Mononuclear cell (primary cell): Measurements from ENCODE around the gene DHRS4L2. TPM values are rescaled to one million over a fixed set of nuclear protein-coding genes. Genes with fewer than 3 reads are reported as not detected.
"Not testable (repeated sequence)": the region's sequence is repeated elsewhere in the genome, so short reads cannot be mapped to it uniquely, and the experiment has no call there.

Experiments used
- H3K27me3 ChIP-seq: 2 replicates; pipeline ENCODE4 v1.6.0; 2011; ENCODE audit warnings: low read length, control low read depth; ENCODE audit not compliant: insufficient read depth
- H3K4me1 ChIP-seq: 2 replicates; pipeline ENCODE4 v1.5.1; 2011; ENCODE audit warnings: mild to moderate bottlenecking, low read length, control low read depth; ENCODE audit not compliant: insufficient read depth
- H3K4me3 ChIP-seq: 2 replicates; pipeline ENCODE4 v1.5.1; 2011; ENCODE audit warnings: mild to moderate bottlenecking, low read length, moderate library complexity
- H3K9me3 ChIP-seq: 2 replicates; pipeline ENCODE4 v1.5.1; 2011; ENCODE audit warnings: low read depth, mild to moderate bottlenecking, control low read depth, low read length
- total RNA-seq: library from RNA; depleted of rRNA; stranded (reverse); fragments of >200 nt; gene quantifications from one replicate; pipeline ENCODE4 v1.2.3, GENCODE V29; 2012

Gene DHRS4L2
- total RNA-seq, 1 donor = 5.6 TPM

DNA sequence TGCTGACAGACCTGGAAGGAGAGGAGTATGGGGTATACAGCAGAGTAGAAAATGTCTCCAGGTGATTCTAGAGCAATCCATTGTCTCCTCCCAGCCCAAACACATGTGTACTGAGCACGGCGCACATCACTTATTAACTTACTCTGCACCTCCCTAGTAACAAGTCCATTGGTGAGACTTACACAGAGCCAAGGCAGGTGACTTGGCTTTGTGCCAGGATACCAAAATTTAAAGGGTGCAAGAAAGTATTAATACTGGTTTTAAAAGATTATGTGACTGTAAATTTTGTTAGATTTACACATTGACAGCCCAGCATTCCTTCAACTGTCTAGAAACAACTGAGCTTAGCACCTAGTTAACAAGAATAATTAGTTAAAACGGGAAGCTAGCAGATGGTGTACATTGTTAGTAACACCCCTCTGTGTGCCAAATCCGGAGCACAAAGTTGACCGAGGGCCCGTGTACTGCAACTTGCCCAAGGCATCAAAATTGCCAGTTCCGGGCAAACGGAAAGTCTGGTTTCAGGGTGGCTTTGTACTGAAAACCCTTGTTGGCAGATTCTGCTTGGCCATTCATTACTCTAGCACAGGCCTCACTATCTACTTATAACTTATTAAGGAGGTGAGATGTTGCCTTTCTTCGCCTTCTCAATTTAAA is 30.7 kb upstream of the DHRS4L2 start:
- not testable (repeated sequence) for H3K27me3 ChIP-seq, H3K9me3 ChIP-seq, H3K4me3 ChIP-seq
- H3K4me1 ChIP-seq = peaks cover 11% of the 10 kb centered on the region

DNA sequence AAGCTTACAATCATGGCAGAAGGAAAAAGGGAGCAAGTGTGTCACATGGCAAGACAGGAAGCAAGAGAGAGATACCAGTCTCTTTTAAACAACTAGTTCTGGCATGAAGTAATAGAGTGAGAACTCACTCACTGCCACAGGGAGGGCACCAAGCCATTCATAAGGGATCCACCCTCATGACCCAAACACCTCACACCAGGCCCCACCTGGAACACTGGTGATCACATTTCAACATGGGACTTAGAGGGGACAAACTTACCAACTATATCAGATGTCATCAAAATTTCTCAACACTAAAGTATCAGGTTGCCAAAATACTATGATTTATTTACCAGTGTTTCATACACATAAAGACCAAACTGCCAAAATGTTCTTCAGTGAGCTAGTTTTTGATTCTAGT is 27.8 kb upstream of the DHRS4L2 start:
- H3K4me1 ChIP-seq, H3K9me3 ChIP-seq, H3K4me3 ChIP-seq, H3K27me3 ChIP-seq: not testable (repeated sequence)

DNA sequence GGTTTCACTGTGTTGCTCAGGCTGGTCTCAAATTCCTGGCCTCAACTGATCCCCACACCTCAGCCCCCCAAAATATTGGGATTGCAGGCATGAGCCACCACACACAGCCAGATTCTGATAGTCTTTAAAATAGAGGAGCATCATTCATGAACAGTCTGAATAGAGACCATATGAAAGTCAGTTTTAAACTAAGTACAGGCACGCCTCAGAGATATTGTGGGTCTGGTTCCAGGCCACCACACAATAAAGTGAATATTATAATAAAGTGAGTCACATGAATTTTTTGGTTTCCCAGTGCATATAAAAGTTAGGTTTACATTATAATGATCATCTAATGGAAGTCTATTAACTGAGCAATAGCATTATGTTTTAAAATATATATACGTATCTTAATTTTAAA is 27.0 kb upstream of the DHRS4L2 start:
- not testable (repeated sequence) for H3K4me3 ChIP-seq, H3K4me1 ChIP-seq, H3K9me3 ChIP-seq, H3K27me3 ChIP-seq

DNA sequence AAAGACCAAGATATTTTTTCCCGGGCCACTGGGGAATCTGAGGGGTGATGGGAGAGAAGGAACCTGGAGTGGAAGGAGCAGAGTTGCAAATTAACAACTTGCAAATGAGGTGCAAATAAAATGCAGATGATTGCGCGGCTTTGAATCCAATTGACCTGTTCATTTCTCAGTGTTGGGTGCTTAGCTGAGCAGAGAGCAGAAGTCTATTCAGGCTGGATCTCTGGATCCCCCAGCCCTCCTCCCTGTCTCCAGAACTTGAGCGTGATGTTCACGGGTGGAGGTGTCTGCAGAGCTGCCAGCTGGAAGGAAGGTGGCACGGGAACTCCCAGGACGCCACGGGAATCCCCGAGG is 19.6 kb upstream of the DHRS4L2 start:
- H3K9me3 ChIP-seq, H3K4me3 ChIP-seq: not testable (repeated sequence)

DNA sequence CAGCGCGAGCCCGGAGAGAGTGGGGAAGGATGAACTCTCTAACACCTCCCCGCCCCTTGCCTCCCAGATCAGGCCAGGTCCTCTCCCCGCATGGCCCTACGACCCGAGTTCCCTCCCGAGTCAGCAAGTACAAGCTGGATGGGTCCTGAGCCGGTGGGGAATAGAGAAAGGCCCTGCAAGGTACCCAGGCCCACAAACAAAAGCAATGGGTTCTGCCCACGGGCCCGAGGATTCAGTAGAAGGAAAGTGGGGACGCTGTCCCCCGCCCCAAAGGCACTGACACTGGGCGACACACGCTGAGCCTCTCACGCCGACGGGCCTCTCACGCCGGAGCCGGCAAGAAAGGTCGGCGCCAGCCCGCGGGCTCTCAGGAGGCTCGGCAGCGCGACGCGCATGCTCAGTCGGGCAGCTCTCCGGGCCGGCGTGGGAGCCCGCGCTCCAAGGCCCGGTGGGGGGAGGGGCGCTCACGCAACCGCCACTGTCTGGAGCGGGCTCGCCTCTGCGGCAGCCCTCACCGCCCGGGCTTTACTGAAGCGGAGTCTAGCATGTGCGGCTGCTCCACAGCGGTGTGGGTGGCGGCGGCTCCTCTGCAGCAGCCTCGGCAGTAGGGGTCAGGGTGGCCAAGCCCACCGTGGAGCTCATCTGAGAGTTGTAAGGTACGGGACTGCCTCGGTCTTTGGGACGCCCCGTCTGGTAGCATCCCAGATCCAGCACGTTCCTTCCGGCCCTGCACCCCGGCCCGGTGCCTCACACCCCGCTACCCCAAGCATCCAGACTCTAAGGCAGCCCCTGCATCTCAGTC is 19.0 kb upstream of the DHRS4L2 start:
- H3K9me3 ChIP-seq, H3K27me3 ChIP-seq, H3K4me1 ChIP-seq: not testable (repeated sequence)
- H3K4me3 ChIP-seq = peak overlapping the region; percentile 19

More for the DNA sequence above, 19.6 kb upstream of the DHRS4L2 start:
- not testable (repeated sequence) for H3K27me3 ChIP-seq, H3K4me1 ChIP-seq

DNA sequence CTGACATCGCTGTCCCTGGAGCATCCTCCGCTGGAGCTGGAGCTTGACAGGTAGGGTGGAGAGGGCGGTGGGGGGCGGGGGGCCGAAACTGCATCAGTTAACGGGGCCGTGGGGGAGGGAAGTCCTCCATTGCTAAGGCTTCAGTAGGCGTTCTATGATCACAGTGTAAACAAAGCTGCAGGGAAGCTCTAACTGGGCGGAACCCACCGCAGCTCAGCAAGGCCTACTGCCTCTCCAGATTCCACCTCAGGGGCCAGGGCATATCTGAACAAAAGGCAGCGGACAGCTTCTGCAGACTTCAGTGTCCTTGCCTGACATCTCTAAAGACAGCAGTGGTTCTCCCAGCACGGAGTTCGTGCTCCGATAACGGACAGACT is 18.5 kb upstream of the DHRS4L2 start:
- not testable (repeated sequence) for H3K4me3 ChIP-seq, H3K27me3 ChIP-seq, H3K4me1 ChIP-seq, H3K9me3 ChIP-seq

DNA sequence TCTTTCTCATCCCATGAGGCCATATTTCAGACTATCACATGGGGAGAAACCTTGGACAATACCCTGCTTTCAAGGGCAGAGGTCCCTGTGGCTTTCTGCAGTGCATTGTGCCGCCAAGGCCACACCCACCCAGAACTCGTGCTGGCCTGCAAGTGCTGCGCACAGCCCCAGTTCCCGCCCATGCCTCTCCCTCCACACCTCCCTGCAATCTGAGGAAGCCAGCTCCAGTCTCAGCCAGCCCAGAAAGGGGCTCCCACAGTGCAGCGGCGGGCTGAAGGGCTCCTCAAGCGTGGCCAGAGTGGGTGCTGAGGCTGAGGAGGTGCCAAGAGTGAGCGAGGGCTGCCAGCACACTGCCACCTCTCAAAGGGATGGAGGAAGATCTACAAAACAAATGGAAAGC is 15.6 kb upstream of the DHRS4L2 start:
- H3K27me3 ChIP-seq, H3K9me3 ChIP-seq, H3K4me3 ChIP-seq, H3K4me1 ChIP-seq: not testable (repeated sequence)

DNA sequence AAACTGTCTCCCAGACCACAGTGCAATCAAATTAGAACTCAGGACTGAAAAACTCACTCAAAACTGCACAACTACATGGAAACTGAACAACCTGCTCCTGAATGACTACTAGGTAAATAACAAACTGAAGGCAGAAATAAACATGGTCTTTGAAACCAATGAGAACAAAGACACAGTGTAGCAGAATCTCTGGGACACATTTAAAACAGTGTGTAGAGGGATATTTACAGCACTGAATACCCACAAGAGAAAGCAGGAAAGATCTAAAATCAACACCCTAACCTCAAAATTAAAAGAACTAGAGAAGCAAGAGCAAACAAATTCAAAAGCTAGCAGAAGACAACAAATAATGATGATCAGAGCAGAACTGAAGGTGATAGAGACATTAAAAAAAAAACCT is 14.7 kb upstream of the DHRS4L2 start:
- H3K27me3 ChIP-seq, H3K9me3 ChIP-seq, H3K4me3 ChIP-seq, H3K4me1 ChIP-seq: not testable (repeated sequence)

DNA sequence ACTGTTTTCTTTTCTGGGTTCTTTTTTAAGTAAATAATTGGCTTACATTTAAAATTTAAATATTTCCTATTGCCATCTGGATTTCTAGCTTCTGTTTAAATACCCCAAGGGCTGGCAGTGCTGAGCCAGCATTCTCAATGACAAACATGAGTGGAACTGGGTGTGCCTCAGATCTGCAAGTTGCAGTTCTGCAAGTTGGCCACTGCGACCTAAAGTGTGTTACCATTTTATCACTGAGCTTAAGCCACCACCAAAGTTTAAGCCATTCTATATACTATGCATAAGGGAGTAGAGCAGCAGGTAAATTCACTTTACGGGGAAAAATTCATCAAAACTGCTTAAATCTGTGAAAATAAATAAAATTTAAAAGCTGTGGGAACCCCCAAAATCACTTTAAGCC is 11.5 kb upstream of the DHRS4L2 start:
- H3K27me3 ChIP-seq = not testable (repeated sequence)

DNA sequence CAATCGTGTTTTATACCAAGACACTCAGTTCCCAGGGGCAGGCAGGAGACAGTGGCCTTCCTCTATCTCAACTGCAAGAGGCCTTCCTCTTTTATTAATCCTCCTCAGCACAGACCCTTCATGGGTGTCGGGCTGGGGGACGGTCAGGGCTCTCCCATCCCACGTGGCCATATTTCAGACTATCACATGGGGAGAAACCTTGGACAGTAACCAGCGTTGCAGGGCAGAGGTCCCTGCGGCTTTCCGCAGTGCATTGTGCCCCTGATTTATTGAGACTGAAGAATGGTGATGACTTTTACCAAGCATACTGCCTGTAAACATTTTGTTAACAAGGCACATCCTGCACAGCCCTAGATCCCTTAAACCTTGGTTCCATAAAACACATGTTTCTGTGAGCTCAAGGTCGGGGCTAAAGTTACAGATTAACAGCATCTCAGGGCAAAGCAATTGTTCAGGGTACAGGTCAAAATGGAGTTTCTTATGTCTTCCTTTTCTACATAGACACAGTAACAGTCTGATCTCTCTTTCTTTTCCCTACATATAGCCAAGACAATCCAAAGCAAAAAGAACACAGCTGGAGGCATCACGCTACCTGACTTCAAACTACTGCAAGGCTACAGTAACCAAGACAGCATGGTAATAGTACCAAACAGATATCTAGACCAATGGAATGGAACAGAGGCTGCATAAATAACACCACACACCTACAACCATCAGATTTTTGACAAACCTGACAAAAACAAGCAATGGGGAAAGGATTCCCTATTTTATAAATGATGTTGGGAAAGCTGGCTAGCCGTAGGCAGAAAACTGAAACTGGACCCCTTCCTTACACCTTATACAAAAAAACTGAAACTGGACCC is 6.5 kb upstream of the DHRS4L2 start:
- not testable (repeated sequence) for H3K9me3 ChIP-seq, H3K4me3 ChIP-seq
- peaks cover 13% of the 10 kb centered on the region for H3K4me1 ChIP-seq

More for the DNA sequence above, 11.5 kb upstream of the DHRS4L2 start:
- H3K9me3 ChIP-seq, H3K4me1 ChIP-seq, H3K4me3 ChIP-seq: not testable (repeated sequence)

DNA sequence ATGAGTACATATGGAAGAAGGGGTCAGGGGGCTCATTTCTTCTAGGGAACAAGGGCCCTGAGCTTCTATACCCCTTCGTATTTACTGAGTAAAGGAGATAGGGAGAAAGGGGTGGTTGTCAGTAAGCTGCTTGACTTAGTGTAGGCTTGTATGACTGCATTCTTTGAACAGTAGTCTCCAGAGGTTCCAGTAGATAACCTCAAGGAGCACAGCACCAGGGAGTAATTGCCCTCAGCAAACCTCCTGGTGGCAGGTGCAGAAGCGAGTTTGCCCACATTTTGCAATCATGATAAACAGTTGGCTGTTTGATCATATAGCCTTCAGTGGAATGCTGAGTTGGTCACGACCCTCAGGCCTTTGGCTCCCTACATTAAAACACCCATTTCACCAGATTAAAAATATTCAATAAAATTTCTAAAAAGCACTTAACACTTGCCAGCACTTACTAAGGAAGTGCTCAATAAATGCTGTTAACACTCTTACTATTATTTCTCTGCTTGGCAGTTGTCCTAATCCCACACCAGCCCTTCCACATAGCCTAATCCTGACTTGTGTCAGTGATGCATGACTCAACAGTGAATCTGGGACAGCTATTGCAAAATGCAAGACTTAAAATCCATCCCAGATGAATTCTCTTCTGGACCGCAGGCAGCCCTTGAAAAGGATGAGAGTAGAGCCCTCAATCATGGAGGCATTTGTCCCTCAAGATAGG is 3.7 kb upstream of the DHRS4L2 start:
- Histone ChIP-seq H3K27me3 (no peaks in the 10 kb centered on the region), H3K4me1 (peaks cover 29% of the 10 kb centered on the region), H3K4me3 (no peak overlapping the region), H3K9me3 (no peaks in the 10 kb centered on the region)

More for the DNA sequence above, 6.5 kb upstream of the DHRS4L2 start:
- not testable (repeated sequence) for H3K27me3 ChIP-seq

DNA sequence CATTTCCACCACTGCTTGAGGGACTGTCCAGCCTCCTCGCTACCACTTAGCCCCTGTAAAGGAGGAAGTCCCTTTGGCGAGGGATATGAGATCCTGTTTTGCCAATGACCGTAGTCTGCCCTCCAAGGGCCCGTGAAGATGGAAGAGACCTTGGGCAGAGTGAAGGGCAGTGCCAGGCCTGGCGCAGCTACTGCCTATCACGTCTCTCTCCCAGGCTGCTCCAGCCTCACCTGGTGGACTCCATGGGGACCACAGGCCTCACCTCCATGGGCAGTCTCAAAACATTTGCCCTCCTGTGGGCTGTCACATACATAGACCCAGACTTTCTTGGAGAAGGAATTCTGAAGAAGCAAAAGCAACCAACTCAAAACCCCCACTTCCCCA is 514 bp upstream of the DHRS4L2 start:
- not testable (repeated sequence) for H3K27me3 ChIP-seq, H3K4me3 ChIP-seq, H3K9me3 ChIP-seq
- peaks cover 29% of the 10 kb centered on the region for H3K4me1 ChIP-seq

DNA sequence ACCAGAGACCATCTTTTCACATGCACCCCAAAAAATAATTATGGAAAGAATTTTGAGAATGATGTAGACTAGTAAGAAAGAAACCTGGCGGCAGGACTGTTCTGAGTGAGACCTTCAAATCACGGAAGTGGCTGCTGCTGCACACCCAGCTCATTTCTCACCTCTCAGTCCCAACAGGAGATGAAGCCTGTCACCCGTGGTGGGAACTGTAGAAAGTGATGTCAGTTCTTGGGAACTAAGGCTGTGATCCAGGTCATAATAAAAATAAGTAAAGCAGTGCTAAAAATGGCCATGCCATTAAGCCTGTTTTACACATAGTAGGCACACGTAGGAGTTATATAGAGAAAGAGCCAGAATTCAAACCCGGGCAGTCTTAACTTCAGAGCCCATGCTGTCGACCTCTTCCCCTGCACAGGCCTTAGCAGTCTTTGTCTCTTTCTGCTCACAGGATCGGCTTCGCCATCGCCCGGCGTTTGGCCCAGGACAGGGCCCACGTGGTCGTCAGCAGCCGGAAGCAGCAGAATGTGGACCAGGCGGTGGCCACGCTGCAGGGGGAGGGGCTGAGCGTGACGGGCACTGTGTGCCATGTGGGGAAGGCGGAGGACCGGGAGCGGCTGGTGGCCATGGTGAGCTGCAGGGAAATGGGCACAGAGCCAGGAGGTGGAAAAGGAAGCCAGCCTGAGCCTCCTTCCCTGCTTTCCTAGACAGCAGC is 1.2 kb downstream of the DHRS4L2 start:
- H3K9me3 ChIP-seq, H3K4me3 ChIP-seq, H3K27me3 ChIP-seq: not testable (repeated sequence)
- peaks cover 27% of the 10 kb centered on the region for H3K4me1 ChIP-seq

DNA sequence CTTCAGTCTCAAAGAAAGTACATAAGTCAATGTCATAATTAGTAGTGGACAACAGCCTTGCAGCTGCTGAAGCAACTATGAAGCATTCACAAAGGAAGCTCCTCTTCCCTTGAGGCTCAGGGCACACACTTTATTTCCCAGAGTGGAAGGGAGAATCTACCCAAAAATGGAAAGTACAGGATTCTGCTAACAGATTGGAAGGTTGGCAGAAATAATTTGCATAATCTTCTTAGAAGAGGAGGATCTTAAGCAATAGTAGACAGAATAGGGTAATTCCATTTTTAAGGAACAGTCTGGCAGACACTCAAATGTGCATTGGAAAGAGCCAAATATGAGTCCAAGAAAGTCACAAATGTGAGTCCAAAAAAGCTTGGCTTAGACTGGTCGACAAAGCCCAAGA is 2.2 kb downstream of the DHRS4L2 start:
- H3K4me3 ChIP-seq, H3K9me3 ChIP-seq, H3K27me3 ChIP-seq: not testable (repeated sequence)
- peaks cover 16% of the 10 kb centered on the region for H3K4me1 ChIP-seq

DNA sequence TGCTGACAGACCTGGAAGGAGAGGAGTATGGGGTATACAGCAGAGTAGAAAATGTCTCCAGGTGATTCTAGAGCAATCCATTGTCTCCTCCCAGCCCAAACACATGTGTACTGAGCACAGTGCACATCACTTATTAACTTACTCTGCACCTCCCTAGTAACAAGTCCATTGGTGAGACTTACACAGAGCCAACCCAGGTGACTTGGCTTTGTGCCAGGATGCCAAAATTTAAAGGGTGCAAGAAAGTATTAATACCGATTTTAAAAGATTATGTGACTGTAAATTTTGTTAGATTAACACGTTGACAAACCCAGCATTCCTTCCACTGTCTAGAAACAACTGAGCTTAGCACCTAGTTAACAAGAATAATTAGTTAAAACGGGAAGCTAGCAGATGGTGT is 4.3 kb downstream of the DHRS4L2 start:
- not testable (repeated sequence) for H3K9me3 ChIP-seq, H3K27me3 ChIP-seq, H3K4me3 ChIP-seq
- peaks cover 15% of the 10 kb centered on the region for H3K4me1 ChIP-seq
